SIG-M5 (cell line): ENCODE data around the gene EPB41L4B.
"Not testable (repeated sequence)": the region's sequence is repeated elsewhere in the genome, so short reads cannot be mapped to it uniquely, and the experiment has no call there.

ENCODE experiments used
- DNase-seq: peaks from one replicate; lab custom pipeline; 2025; lab: John Stamatoyannopoulos, UW

EPB41L4B gene

GRCh38 chr9:109320742-109321448 is at the start of gene EPB41L4B:
Gene EPB41L4B, minus strand, starts transcription at chr9:109321059. Its CDS starts 613 bp downstream, at chr9:109320446.
- no peak for DNase-seq

- no peak for DNase-seq
Observed at GRCh38 chr9:109369285-109369684, 48.4 kb upstream of the EPB41L4B start.

GRCh38 chr9:109360771-109361170 is 39.9 kb upstream of the EPB41L4B start:
- no peak for DNase-seq

GRCh38 chr9:109358968-109359603 is 38.2 kb upstream of the EPB41L4B start:
- not testable (repeated sequence) for DNase-seq

GRCh38 chr9:109355564-109356297 is 34.9 kb upstream of the EPB41L4B start:
- DNase-seq = no peak

- DNase-seq = no peak
Observed at GRCh38 chr9:109354190-109354589, 33.3 kb upstream of the EPB41L4B start.

GRCh38 chr9:109351032-109351431 is 30.2 kb upstream of the EPB41L4B start:
- DNase-seq = no peak

- DNase-seq = no peak
Observed at GRCh38 chr9:109349421-109349846, 28.6 kb upstream of the EPB41L4B start.

- DNase-seq = no peak
Observed at GRCh38 chr9:109346904-109347303, 26.0 kb upstream of the EPB41L4B start.

- DNase-seq = no peak
Observed at GRCh38 chr9:109344866-109345265, 24.0 kb upstream of the EPB41L4B start.

- no peak for DNase-seq
Observed at GRCh38 chr9:109342878-109343277, 22.0 kb upstream of the EPB41L4B start.

GRCh38 chr9:109341561-109341960 is 20.7 kb upstream of the EPB41L4B start:
- no peak for DNase-seq

GRCh38 chr9:109340979-109341378 is 20.1 kb upstream of the EPB41L4B start:
- not testable (repeated sequence) for DNase-seq

GRCh38 chr9:109336409-109336808 is 15.6 kb upstream of the EPB41L4B start:
- no peak for DNase-seq

- DNase-seq = peak; percentile 11
Observed at GRCh38 chr9:109335929-109336328, 15.1 kb upstream of the EPB41L4B start.

GRCh38 chr9:109335121-109335520 is 14.3 kb upstream of the EPB41L4B start:
- no peak for DNase-seq

GRCh38 chr9:109331353-109331752 is 10.5 kb upstream of the EPB41L4B start:
- no peak for DNase-seq

- DNase-seq = no peak
Observed at GRCh38 chr9:109329638-109330258, 8.9 kb upstream of the EPB41L4B start.

- DNase-seq = no peak
Observed at GRCh38 chr9:109328978-109329637, 8.2 kb upstream of the EPB41L4B start.

- DNase-seq = no peak
Observed at GRCh38 chr9:109325089-109325488, 4.2 kb upstream of the EPB41L4B start.

GRCh38 chr9:109323771-109324170 is 2.9 kb upstream of the EPB41L4B start:
- DNase-seq = no peak

GRCh38 chr9:109321727-109322126 is 868 bp upstream of the EPB41L4B start:
- no peak for DNase-seq
